ENCODE results near the gene ARHGEF25. TPM values are rescaled to one million over a fixed set of nuclear protein-coding genes. Genes with fewer than 3 reads are reported as not detected.

ARHGEF25 gene
- total RNA-seq, 1 experiment from 2014 or later = 20.9 TPM

DNA sequence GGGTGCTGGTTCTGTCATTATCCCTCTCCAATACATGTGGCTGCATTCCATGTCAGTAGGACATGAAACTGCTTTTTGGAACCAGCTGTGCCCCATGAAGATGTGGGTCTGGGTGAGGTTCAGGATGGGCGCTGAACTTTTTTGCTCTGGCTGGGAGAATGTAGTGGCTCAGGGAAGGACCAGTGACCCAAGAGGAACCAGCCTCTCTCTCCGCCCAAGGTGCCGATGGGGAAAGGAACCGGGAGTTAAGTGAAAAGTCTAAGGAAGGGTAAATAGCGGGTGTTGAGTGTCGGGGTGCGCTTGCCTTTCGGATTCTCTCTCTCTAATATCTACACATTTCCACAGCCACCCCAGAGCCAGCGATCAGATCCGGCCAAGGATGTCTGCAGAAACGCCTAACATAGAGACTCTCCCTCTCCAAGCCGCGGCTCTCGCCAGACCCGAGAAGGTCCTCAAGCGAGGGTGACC is 7.8 kb downstream of the ARHGEF25 start:
- no peak for DNase-seq (ENCODE audit: low spot score)
- intact Hi-C loops (cut with micrococcal nuclease; ENCODE audit: unreplicated experiment) = no loop called here
- peaks cover 13% of the 10 kb centered on the region for H3K27me3 ChIP-seq (replicated peaks; ENCODE audit: insufficient read depth, low read depth, low read length, poor library complexity)
- H3K27ac ChIP-seq (ENCODE audit: low read depth, low read length, poor library complexity, severe bottlenecking) = no peak overlapping the region
- ChIA-PET POLR2A (ENCODE audit: low non-redundant PET) (no interaction called here), CTCF (interaction anchor here (0.9 to 2.6 kb wide), 2 partner anchors 34 to 36 kb away, joined by 3 to 9 read pairs; no protein-coding TSS in a partner anchor)
- H3K4me3 ChIP-seq (ENCODE audit: low read depth, low read length, poor library complexity, severe bottlenecking) = no peak overlapping the region
- H3K4me1 ChIP-seq (ENCODE audit: insufficient read depth, low read length, poor library complexity, severe bottlenecking) = peaks cover 15% of the 10 kb centered on the region
- no peak for TF ChIP-seq EZH2 (IDR thresholded peaks at IDR 0.05; ENCODE audit: borderline replicate concordance, low read depth, low read length, poor library complexity, severe bottlenecking)
- TF ChIP-seq, protein P1, sequence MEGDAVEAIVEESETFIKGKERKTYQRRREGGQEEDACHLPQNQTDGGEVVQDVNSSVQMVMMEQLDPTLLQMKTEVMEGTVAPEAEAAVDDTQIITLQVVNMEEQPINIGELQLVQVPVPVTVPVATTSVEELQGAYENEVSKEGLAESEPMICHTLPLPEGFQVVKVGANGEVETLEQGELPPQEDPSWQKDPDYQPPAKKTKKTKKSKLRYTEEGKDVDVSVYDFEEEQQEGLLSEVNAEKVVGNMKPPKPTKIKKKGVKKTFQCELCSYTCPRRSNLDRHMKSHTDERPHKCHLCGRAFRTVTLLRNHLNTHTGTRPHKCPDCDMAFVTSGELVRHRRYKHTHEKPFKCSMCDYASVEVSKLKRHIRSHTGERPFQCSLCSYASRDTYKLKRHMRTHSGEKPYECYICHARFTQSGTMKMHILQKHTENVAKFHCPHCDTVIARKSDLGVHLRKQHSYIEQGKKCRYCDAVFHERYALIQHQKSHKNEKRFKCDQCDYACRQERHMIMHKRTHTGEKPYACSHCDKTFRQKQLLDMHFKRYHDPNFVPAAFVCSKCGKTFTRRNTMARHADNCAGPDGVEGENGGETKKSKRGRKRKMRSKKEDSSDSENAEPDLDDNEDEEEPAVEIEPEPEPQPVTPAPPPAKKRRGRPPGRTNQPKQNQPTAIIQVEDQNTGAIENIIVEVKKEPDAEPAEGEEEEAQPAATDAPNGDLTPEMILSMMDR (conservative IDR thresholded peaks at IDR 0.05; ENCODE audit: low read depth, low read length) = no peak
- no peaks in the 10 kb centered on the region for H3K9me3 ChIP-seq (ENCODE audit: low read depth, low read length, poor library complexity, severe bottlenecking)
- peaks cover 10% of the 10 kb centered on the region for H3K36me3 ChIP-seq (ENCODE audit: insufficient read depth, low read length, poor library complexity, severe bottlenecking)
- no TSS peak for BruUV-seq (replicated peaks)

DNA sequence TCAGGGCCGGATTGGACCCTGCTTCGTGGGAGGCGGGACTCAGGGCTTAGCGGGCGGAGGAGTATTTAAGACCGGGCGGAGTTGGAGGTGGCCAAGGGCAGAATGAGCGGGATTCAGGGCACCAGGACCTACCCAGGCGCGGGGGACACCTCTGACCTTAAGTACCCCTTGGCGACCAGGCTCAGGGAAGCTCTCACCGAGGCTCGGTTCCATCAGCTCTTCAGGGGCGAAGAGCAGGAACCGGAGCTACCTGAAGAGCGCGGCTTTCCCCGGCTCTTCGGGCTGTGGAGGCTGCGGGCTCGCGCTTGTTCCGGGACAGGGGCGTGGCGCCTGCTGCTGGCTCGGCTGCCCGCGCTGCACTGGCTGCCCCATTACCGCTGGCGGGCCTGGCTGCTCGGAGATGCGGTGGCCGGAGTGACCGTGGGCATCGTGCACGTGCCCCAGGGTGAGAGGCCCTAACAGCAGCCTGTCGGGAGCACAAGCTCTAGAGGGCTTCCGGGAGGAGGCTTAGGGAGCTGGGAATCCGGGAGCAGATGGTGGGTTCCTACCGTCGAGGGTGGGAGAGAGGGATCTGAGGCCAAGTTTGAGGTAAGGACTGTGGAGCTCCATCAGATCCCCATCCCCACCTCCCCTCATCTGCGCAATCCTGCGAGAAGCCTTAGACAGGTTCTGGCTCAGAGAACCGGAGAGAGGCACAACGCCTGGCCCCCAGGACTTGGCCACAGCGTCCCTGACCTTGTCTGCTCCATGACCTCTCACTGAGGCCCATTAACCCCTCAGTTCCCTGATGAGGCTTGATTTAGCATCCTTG is 8.4 kb downstream of the ARHGEF25 start:
- ChIA-PET CTCF (interaction anchor here (0.9 to 2.6 kb wide), 3 partner anchors 35 to 161 kb away, joined by 3 to 9 read pairs (median 4); no protein-coding TSS in a partner anchor), POLR2A (ENCODE audit: low non-redundant PET) (no interaction called here)
- H3K36me3 ChIP-seq (ENCODE audit: insufficient read depth, low read length, poor library complexity, severe bottlenecking) = peaks cover 10% of the 10 kb centered on the region
- H3K4me1 ChIP-seq (ENCODE audit: insufficient read depth, low read length, poor library complexity, severe bottlenecking) = peaks cover 15% of the 10 kb centered on the region
- no peak for TF ChIP-seq EZH2 (IDR thresholded peaks at IDR 0.05; ENCODE audit: borderline replicate concordance, low read depth, low read length, poor library complexity, severe bottlenecking)
- TF ChIP-seq, protein P1 (conservative IDR thresholded peaks at IDR 0.05; ENCODE audit: low read depth, low read length) = no peak
- no peak for DNase-seq (ENCODE audit: low spot score)
- intact Hi-C loops (cut with micrococcal nuclease; ENCODE audit: unreplicated experiment) = no loop called here
- no peak overlapping the region for H3K4me3 ChIP-seq (ENCODE audit: low read depth, low read length, poor library complexity, severe bottlenecking)
- no TSS peak for BruUV-seq (replicated peaks)
- H3K27ac ChIP-seq (ENCODE audit: low read depth, low read length, poor library complexity, severe bottlenecking) = no peak overlapping the region
- no peaks in the 10 kb centered on the region for H3K9me3 ChIP-seq (ENCODE audit: low read depth, low read length, poor library complexity, severe bottlenecking)
- peaks cover 13% of the 10 kb centered on the region for H3K27me3 ChIP-seq (replicated peaks; ENCODE audit: insufficient read depth, low read depth, low read length, poor library complexity)

DNA sequence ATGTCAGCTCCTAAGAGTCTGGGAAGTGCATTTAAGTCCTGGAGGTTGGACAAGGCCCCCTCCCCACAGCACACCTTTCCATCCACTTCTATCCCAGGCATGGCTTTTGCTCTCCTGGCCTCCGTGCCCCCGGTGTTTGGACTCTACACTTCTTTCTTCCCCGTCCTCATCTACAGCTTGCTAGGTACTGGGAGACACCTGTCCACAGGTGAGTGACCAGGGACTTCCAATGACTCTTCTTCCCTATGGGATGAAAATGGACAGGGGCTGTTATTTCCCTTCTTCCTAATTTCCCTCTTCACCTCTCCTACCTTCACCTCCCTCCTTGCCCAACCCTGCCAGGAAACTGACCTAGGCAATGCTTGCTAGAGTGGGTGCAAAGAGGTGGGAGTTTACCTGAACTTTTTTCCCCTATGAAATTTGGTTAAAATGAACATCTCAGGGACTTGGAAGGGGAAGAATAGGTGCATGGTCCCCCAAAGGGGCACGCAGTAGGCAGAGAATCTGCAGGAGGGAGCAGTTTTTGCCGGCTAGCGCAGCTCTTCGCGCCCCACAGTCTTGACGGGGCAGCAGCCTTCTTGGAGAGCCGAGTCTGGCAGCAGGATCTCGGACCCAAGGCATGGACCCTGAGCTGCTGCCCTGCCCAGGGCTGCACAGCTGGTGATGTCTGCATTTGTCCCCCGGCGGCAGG is 9.2 kb downstream of the ARHGEF25 start:
- no peak for TF ChIP-seq EZH2 (IDR thresholded peaks at IDR 0.05; ENCODE audit: borderline replicate concordance, low read depth, low read length, poor library complexity, severe bottlenecking)
- TF ChIP-seq, protein P1 (conservative IDR thresholded peaks at IDR 0.05; ENCODE audit: low read depth, low read length) = no peak
- Histone ChIP-seq H3K36me3 (ENCODE audit: insufficient read depth, low read length, poor library complexity, severe bottlenecking) (peaks cover 3% of the 10 kb centered on the region), H3K9me3 (ENCODE audit: low read depth, low read length, poor library complexity, severe bottlenecking) (no peaks in the 10 kb centered on the region), H3K27me3 (replicated peaks; ENCODE audit: insufficient read depth, low read depth, low read length, poor library complexity) (peaks cover 13% of the 10 kb centered on the region), H3K4me1 (ENCODE audit: insufficient read depth, low read length, poor library complexity, severe bottlenecking) (peaks cover 15% of the 10 kb centered on the region), H3K27ac (ENCODE audit: low read depth, low read length, poor library complexity, severe bottlenecking) (no peak overlapping the region), H3K4me3 (ENCODE audit: low read depth, low read length, poor library complexity, severe bottlenecking) (no peak overlapping the region)
- intact Hi-C loops (cut with micrococcal nuclease; ENCODE audit: unreplicated experiment) = no loop called here
- DNase-seq (ENCODE audit: low spot score) = no peak
- ChIA-PET POLR2A (ENCODE audit: low non-redundant PET) (no interaction called here), CTCF (interaction anchor here (1.1 to 2.6 kb wide), 2 partner anchors 37 to 162 kb away, joined by 4 to 9 read pairs; no protein-coding TSS in a partner anchor)
- no TSS peak for BruUV-seq (replicated peaks)
